Left colon (tissue), 2 donors: ENCODE results near the gene AFG1L. TPM values are rescaled to one million over a fixed set of nuclear protein-coding genes. Genes with fewer than 3 reads are reported as not detected.
A peak's percentile ranks its signal among the peaks of the same experiment; 100 is the strongest.

ENCODE experiments used
- ATAC-seq: fragments of 200-7000 bp; cut with Tn5 transposase; one replicate; pipeline ENCODE4 v1.9.1; 2020; ENCODE audit warnings: mild to moderate bottlenecking, moderate library complexity
- DNase-seq, 2 donors: peaks; one replicate each; pipeline ENCODE4 v3.0.0-alpha.2; 2020
- intact Hi-C, 2 donors: fragments of 100-400 bp; cut with DNase I in 1 of 2; cut with micrococcal nuclease in 1 of 2; formaldehyde crosslinking; loops; one replicate each; pipeline versions ENCODE4 v1.11.2 to v1.14.0; 2022; cut with DNase I, micrococcal nuclease
- total RNA-seq, 2 donors: library from RNA; stranded (reverse); fragmentation: NEBNext Ultra II Directional; extraction: Animal tissue kit (Norgen Biotek cat#: 25700); gene quantifications; one replicate each; pipeline ENCODE4 v1.2.1, GENCODE V29; 2021
- donor health status: DM: no; HTN: no; CAD: no.
- donor health status: DM: yes; HTN: yes; CAD: no.

The AFG1L gene
- total RNA-seq, 2 donors from 2014 or later = 9.0 to 10.6 TPM

DNA sequence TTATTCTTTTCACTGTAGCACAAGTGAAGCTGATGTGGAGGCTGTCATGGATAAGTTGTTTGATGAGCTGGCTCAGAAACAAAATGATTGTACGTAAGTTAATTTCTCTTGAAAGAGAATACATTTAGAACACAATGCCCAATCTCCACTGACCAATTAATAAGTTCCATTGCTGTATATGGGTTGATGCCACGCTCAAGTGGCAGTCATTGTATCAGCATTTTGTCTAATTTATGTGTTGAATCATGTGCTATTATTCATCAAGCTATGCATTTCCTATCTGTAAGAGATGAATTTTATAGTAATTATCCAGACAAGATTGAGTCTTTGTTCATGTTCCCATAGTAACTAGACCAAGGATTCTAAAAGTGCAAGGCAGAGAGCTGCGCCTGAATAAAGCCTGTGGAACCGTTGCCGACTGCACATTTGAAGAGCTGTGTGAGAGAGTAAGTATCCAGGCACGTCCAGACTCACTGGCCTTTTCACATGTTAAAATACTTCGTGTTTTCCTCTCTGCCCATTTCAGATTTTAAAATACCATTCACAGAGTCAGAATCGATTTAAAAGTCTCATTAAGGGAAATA, 182.1 kb downstream of the AFG1L start:
- intact Hi-C loops = no loop called here
- ATAC-seq = no peak
- DNase-seq = no peak

DNA sequence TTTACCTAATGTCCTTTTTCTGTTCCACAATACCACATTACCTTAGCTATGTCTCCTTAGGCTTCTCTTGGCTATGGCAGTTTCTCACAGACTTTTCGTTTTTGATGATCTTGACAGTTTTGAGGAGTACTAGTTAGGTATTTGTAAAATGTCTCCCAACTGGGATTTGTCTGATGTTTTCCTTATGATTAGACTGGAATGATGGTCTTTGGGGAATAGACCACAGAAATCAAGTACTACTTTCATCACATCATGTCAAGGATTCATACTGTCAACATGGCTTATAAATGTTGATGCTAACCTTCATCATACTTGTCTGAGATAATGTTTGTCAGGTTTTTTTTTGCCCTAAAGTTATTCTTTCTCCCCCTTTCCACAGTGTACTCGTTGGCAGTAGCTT, 187.7 kb downstream of the AFG1L start:
- intact Hi-C loops = no loop called here
- DNase-seq (no peak), ATAC-seq (no peak)

DNA sequence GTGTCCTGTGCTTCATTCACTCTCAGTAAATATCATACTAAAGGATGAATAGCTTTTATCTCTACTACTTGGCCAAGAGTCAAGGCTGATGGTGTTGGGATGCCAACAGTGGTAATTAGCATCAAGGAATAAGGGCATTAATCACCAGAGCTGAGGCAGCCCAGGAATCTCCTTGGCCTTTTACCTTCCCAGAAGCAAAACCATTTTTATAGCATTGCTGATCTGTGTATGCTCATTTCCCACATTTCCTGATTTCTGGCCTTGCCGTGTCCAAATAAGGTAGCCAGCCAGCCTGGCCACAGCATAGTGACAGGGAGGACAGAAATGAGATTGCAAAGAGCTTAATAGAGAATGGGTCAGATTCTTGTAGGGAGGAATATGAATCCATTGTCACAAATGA, 189.2 kb downstream of the AFG1L start:
- no peak for DNase-seq
- intact Hi-C loops = no loop called here
- ATAC-seq = no peak

DNA sequence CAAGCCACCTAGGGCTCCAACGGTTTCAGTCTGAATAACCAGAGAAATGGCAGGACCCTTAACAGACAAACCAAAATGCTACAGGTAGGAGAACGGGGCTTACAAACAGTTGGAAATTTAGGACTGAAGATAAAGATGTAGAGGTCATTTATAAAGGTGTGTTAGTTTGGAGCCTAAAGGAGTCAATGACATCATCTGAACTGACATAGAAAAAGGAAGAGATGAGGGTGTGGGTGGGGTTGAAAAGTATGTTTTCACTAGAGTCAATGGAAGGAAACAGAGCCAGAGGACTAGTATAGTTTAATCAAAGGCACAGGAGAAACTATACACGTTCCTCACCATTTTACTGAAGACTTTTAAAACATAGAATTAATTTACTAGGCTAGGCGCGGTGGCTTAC, 194.8 kb downstream of the AFG1L start:
- ATAC-seq (no peak), DNase-seq (no peak)
- intact Hi-C loops = loop anchor here in 1 of 2 donors (10.0 kb wide), 1 partner anchor 375 kb away; no protein-coding TSS in a partner anchor

DNA sequence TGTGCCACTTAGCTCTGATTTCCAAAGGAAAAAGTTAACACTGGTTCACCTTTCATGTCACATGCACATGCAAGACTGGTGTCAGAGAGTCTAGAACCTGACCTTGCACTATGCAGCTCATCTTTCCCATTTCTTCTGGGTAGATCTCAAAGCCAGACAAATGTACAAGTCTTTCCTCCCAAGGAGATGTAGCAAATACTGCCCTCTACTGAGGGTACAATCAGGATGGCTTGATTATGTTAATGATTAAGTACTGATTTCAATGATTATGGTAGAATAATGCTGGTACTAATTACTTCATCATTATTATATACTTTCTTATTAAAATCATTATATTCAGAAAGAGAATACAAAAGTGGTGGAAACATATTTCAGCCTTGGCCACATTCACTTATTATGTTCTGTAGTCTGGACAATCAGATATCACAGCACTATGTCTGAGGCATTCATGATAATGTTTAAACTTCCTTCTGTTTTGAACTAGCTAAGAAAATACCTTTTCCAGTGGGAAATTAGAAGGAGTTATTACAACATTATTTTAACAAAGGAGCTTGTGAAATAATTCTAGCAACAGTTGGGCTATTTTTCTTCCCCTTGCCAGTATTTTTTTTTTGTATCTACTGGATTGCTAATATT, 197.4 kb downstream of the AFG1L start:
- DNase-seq = no peak
- ATAC-seq = peak; percentile 62
- intact Hi-C loops = loop anchor here in 1 of 2 donors (10.0 kb wide), 1 partner anchor 377 kb away; no protein-coding TSS in a partner anchor

DNA sequence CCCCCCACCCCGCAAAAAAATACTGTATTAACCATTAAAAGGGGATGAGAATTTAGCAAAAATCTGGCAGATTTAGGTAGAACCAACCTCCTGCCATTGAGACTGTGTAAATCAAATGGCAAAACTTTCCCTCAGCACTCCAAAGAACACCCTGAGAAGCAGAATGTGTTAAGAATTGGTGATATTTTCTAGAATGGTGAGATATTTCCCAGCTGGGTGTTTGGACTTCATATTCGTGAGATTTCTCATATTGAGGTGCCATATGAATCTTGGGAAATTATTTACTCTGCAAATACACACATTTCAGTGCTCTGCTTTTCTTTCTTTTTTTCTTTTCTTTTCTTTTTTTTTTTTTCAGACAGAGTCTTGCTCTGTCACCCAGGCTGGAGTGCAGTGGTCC, 199.6 kb downstream of the AFG1L start:
- ATAC-seq (no peak), DNase-seq (no peak)
- intact Hi-C loops = loop anchor here in 1 of 2 donors (10.0 kb wide), 1 partner anchor 380 kb away; no protein-coding TSS in a partner anchor

DNA sequence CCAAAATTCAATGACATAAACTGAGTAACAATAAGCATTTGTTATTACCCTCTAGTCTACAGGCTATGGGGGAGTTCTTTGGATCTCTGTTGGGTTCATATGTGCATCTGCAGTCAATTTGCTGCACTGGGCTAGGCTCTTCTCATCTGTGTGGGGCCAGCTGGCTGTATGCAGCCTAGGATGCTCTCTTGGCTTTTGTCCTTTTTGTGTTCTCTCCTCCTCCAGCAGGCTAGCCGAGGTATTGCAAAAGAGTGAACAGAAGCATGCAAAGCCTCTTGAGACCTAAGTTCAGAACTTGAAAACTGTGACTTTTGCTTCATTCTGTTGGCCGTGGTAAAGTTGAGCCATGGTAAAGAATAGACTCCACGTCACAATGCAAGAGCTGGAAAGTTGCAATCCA, 203.0 kb downstream of the AFG1L start:
- intact Hi-C loops = loop anchor here in 1 of 2 donors (10.0 kb wide), 1 partner anchor 383 kb away; no protein-coding TSS in a partner anchor
- peak; percentile 62 for ATAC-seq
- peak in 1 of 2 donors; percentile 19 for DNase-seq

DNA sequence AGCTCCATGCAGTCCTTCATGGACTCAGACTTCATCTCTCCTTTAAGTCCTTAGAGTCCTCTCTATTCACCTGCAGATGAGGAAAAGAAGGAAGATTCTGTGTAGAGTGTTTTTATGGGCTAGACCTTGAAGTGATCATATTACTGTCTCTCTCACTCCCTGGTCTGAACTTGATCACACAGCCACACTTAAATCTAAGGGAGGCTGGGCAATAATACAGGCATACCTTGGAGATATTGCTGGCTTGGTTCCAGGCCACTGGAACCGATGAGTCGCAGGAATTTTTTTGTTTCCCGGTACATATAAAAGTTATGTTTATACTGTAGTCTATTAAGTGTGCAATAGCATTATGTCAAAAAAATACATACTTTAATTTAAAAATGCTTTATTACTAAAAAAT, 206.7 kb downstream of the AFG1L start:
- DNase-seq (no peak), ATAC-seq (no peak)
- intact Hi-C loops = no loop called here

DNA sequence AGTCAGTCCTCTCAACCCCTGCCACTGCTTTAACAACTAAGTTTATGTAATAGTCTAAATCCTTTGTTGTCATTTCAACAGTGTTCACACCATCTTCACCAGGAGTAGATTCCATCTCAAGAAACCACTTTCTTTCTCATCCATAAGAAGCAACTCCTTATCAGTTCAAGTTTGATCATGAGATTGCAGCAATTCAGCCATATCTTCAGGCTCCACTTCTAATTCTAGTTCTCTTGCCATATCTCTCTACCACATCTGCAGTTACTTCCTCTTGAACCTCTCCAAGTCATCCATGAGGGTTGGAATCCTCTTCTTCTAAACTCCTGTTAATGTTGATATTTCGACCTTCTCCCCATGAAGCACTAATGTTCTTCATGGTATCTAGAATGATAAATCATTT, 208.0 kb downstream of the AFG1L start:
- intact Hi-C loops = no loop called here
- no peak for DNase-seq
- ATAC-seq = no peak

DNA sequence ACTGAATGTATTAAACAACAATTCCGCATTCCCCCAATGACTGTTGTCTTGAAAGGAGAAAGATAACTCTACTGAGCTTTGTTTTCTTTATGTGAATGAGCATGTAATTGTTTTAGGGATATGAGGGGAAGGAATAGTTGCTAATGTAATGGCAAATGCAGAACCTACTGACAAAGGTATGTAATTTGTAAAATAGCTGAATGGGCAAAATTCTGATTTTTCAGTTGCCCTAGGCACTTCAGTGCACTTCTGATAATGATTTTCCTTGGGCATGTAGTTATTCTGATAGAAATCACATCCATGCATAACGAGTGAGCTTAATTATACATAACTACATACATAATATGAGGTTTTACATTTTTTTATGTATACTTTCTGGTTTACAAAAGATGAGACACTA, 212.5 kb downstream of the AFG1L start:
- DNase-seq (no peak), ATAC-seq (no peak)
- intact Hi-C loops = no loop called here

DNA sequence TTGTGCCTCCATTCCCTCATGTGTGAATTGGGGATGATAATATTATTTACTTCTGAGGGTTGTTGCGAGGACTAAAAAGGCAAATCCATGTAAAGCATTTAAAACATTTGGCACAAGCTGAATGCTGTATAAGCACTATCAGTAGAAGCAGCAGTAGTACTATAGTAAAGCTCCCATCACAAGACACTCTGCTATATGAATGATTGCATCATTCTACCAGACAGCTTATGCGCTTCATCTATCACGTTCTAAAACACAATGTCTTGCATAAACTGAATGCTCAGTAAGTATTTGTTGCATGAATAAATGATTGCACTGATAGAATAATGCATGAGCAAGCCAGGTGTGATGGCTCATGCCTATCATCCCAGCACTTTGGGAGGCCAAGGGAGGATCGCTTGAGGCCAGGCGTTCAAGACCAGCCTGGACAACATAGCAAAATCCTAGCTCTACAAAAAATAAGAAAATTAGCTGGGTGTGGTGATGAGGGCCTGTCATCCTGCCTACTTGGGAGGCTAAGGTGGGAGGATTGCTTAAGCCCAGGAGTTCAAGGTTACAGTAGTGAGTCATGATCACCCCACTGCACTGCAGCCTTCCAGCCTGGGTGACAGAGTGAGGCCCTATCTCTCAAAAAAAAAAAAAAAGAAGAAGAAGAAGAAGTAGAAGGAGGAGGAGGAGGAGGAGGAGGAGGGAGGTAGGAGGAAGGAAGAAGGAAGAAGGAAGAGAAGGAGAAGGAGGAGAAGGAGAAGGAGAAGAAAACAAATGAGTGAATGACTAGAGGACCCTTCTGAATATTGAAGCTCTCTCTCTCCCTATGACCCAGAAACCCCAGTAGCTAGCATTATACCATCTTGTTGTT, 215.8 kb downstream of the AFG1L start:
- intact Hi-C loops = no loop called here
- no peak for DNase-seq
- no peak for ATAC-seq

DNA sequence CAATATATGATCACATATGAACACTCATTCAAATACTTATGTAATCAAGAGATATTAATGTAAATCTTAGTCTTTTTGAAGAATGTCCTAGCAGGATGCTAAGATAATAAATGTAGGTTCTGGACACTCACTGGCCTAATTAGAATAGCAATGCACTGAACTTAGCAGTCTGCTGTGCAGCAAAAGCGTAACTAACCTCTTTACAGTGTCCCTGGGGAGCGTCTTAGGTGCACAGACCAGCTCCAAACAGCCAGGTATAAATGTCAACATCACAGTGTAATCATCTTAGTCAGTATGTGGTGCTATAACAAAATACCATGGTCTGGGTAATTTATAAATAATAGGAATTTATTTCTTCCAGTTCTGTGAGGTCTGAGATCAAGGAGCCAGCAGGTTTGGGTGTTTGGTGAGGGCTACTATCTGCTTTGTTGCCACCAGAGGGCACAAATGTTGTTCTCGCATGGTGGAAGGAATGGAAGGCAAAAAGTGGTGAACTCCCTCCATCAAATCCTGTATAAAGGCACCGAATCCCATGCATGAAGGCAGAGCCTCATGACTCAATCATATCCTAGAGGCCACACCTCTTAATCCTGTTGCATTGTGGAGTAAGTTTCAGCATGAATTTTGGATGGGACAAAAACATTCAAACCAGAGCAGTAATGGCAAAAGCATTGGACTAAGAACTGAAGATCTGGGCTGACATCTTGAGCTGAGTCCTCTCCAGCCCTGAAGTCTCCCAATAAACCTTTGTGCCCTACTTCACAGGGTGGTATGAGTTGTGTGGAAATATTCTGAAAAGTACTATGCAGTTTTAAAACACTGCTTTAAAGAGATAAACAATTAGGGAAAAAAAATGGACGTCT, 224.1 kb downstream of the AFG1L start:
- ATAC-seq (no peak), DNase-seq (no peak)
- intact Hi-C loops = no loop called here

DNA sequence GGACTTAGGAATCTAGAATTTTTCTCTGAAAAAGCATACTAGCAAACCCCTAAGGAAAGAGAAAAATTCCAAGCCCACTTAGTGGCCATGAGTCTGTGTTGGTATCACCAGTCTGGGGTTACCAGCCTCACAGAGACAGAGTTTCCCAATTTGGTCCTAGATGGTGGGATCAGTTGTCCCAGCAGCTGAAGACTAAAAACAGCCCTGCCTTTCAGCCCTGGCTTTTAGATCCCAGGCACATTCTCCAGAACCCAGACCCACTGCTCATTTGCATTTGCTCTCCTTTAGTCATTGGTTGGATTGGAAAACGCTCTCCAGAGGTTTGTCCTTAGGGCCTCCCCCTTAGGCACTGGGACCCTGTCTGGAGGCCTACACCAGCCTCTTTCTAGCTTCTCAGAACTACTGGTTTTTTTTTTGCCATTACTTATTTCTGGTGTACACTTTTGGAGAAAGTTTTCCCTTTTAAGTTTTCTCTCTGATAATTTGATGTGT, 226.8 kb downstream of the AFG1L start:
- DNase-seq (no peak), ATAC-seq (no peak)
- intact Hi-C loops = no loop called here

DNA sequence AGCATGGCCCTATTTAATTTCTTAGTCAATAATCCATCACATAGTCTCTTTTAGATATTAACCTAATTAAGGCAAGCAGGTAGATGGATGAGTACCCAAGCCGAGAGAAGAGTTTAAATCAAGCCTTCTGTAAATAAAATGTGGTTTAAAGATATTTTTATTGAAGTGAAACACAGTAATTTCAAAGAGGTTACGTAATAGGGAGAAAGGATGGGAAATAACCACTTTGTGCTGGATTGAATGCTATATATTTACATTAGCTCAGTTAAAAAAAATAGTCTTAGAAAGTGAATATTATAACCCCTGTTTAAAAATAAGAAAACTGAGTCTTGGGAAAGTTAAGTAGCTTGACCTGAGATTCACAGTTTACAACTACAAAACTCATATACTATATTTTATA, 228.8 kb downstream of the AFG1L start:
- DNase-seq (no peak), ATAC-seq (no peak)
- intact Hi-C loops = no loop called here

DNA sequence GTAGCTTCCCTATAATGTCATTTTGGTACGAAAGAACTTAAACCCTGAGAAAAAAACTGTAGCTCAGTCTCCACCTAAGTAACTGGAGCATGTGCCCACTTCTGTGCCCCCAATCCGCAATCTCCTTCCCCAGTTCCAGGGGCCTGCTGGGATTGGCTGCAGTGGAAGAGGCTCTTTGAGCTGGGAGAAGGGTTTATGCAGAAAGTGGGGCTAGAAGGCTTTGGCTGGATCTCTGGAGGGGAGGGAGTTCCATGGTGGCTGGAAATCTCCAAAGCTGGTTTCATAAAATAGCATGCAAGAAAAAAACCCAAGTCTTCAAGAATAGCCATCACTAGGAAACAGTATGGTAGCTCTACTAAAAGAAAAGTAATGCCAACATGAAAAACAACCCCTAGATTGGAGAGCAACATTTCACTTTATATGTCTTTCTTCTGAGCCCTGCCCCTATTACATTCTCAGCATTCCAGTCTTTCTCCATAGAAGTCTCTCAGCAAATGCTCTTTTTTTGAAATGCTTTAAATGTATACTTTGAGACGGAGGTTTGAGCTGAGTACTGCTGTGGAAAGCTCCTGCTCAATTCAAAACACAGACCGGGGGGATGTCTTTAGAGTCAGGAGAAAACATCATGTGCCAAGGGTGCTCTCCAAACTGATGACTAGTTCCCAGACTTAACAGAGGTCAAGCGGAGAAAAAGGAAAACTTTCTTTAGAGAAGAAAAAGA, 229.8 kb downstream of the AFG1L start:
- DNase-seq = no peak
- intact Hi-C loops = loop anchor here in 1 of 2 donors (5.0 kb wide), 1 partner anchor 412 kb away; no protein-coding TSS in a partner anchor
- no peak for ATAC-seq

DNA sequence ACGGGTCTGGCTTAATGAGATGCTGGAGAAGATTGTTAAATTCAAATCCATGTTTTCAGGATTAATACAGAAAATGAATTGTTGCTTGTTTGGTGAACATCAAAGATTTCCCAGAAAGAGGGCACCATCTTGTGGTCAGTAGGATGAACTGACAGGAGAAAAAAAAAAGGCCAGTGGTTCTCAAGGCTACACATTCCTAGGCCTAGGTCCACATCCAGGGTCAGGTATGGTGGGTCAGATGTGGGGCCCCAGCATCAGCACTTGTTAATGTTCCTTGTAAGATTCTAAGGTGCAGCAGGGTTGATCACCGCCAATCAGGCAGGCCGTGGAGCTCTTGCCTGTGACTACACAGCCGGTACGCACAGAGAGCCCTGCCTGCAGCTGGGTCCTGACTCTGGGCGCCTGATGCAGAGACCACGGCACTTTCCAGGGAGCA, 231.9 kb downstream of the AFG1L start:
- DNase-seq = no peak
- ATAC-seq = peak; percentile 49
- intact Hi-C loops = loop anchor here in 1 of 2 donors (5.0 kb wide), 1 partner anchor 414 kb away; no protein-coding TSS in a partner anchor

DNA sequence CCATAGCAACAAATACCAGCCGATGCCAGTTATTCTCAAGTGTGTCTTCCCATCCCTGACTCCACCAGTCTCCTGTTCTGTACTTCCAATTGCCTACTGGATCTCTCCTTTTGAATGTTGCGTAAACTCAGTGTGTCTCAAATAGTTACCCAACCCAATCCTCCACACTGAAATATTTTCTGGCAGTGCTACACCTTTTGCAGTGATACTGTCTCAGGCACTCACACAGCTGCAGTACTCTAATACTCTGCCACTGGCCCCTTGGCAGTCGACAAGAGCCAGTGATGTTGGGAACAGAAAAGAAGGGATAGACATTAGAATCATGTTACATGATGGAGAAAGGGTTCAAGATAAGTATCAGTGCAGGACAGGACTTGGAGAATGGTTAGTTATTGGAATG, 234.0 kb downstream of the AFG1L start:
- DNase-seq = no peak
- intact Hi-C loops = loop anchor here in 1 of 2 donors (5.0 kb wide), 1 partner anchor 417 kb away; no protein-coding TSS in a partner anchor
- ATAC-seq = no peak

DNA sequence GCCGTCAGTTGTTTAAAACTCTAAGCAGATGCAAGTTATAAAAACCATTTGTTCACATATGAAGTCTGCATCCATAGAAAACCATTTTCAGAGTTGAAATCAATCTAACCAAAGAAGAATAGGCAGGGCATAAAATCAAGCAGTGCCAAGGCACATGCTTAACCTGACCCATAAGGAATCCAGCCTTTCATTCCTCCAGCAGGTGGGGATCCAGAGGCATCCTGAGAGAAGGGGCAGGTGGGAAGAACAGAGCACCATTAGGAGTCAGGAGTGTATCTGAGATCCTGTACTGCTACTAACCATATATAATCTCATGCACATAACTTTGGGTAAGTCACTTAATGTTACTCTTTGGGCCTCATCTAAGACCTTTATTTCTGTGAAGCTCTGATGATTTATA, 236.5 kb downstream of the AFG1L start:
- DNase-seq = no peak
- ATAC-seq = no peak
- intact Hi-C loops = no loop called here
